Left colon (tissue), 2 donors: Measurements from ENCODE around the gene SH3D19. TPM values are rescaled to one million over a fixed set of nuclear protein-coding genes. Genes with fewer than 3 reads are reported as not detected.
"Not testable (repeated sequence)": the region's sequence is repeated elsewhere in the genome, so short reads cannot be mapped to it uniquely, and the experiment has no call there.

Source experiments
- ATAC-seq: fragments of 200-7000 bp; cut with Tn5 transposase; one replicate; pipeline ENCODE4 v1.9.1; 2020; ENCODE audit warnings: mild to moderate bottlenecking, moderate library complexity
- DNase-seq, 2 donors: peaks; one replicate each; pipeline ENCODE4 v3.0.0-alpha.2; 2020
- intact Hi-C, 2 donors: fragments of 100-400 bp; cut with DNase I in 1 of 2; cut with micrococcal nuclease in 1 of 2; formaldehyde crosslinking; loops; one replicate each; pipeline versions ENCODE4 v1.11.2 to v1.14.0; 2022; cut with DNase I, micrococcal nuclease
- total RNA-seq, 2 donors: library from RNA; stranded (reverse); fragmentation: NEBNext Ultra II Directional; extraction: Animal tissue kit (Norgen Biotek cat#: 25700); gene quantifications; one replicate each; pipeline ENCODE4 v1.2.1, GENCODE V29; 2021
- donor health status: DM: no; HTN: no; CAD: no.
- donor health status: DM: yes; HTN: yes; CAD: no.

The SH3D19 gene
- total RNA-seq, 2 donors from 2014 or later, result 114 to 119 TPM

- ATAC-seq, result no peak
- intact Hi-C loops, result no loop called here
- DNase-seq, result no peak
Measured at GRCh38 chr4:151246742-151247141, 78.7 kb downstream of the SH3D19 start.

GRCh38 chr4:151242305-151242704, 83.1 kb downstream of the SH3D19 start:
- no peak for DNase-seq
- ATAC-seq, result no peak
- intact Hi-C loops, result no loop called here

GRCh38 chr4:151239608-151240007, 85.8 kb downstream of the SH3D19 start:
- DNase-seq (no peak), ATAC-seq (no peak)
- intact Hi-C loops, result no loop called here

GRCh38 chr4:151238477-151238876, 86.9 kb downstream of the SH3D19 start:
- ATAC-seq (no peak), DNase-seq (no peak)
- intact Hi-C loops, result no loop called here

- no peak for ATAC-seq
- DNase-seq, result no peak
- intact Hi-C loops, result no loop called here
Measured at GRCh38 chr4:151236036-151236435, 89.4 kb downstream of the SH3D19 start.

- ATAC-seq, DNase-seq, intact Hi-C loops: not testable (repeated sequence)
Measured at GRCh38 chr4:151235373-151235772, 90.0 kb downstream of the SH3D19 start.

GRCh38 chr4:151233600-151233999, 91.8 kb downstream of the SH3D19 start:
- ATAC-seq (no peak), DNase-seq (no peak)
- intact Hi-C loops, result no loop called here

GRCh38 chr4:151231915-151232595, 93.3 kb downstream of the SH3D19 start:
- ATAC-seq, result no peak
- intact Hi-C loops, result no loop called here
- no peak for DNase-seq

- no peak for DNase-seq
- intact Hi-C loops, result no loop called here
- no peak for ATAC-seq
Measured at GRCh38 chr4:151228189-151229119, 97.0 kb downstream of the SH3D19 start.

- ATAC-seq (no peak), DNase-seq (peak in 1 of 2 donors; percentile 9)
- intact Hi-C loops, result no loop called here
Measured at GRCh38 chr4:151227731-151228130, 97.7 kb downstream of the SH3D19 start.

GRCh38 chr4:151227172-151227571, 98.2 kb downstream of the SH3D19 start:
- intact Hi-C loops, result no loop called here
- ATAC-seq (no peak), DNase-seq (no peak)

GRCh38 chr4:151226004-151226932, 99.1 kb downstream of the SH3D19 start:
- DNase-seq (no peak), ATAC-seq (no peak)
- intact Hi-C loops, result no loop called here

- DNase-seq (no peak), ATAC-seq (no peak)
- intact Hi-C loops, result no loop called here
Measured at GRCh38 chr4:151223465-151223864, 101.9 kb downstream of the SH3D19 start.

- intact Hi-C loops, result no loop called here
- ATAC-seq, result no peak
- DNase-seq, result no peak
Measured at GRCh38 chr4:151219948-151220347, 105.5 kb downstream of the SH3D19 start.

GRCh38 chr4:151219091-151219490, 106.3 kb downstream of the SH3D19 start:
- intact Hi-C loops, result no loop called here
- DNase-seq, result no peak
- no peak for ATAC-seq

- DNase-seq (no peak), ATAC-seq (no peak)
- intact Hi-C loops, result no loop called here
Measured at GRCh38 chr4:151218343-151218742, 107.1 kb downstream of the SH3D19 start.

- DNase-seq (no peak), ATAC-seq (no peak)
- intact Hi-C loops, result no loop called here
Measured at GRCh38 chr4:151217326-151217725, 108.1 kb downstream of the SH3D19 start.

- DNase-seq (no peak), ATAC-seq (no peak)
- intact Hi-C loops, result no loop called here
Measured at GRCh38 chr4:151215295-151215694, 110.1 kb downstream of the SH3D19 start.

- intact Hi-C loops, result no loop called here
- ATAC-seq (peak; percentile 41), DNase-seq (no peak)
Measured at GRCh38 chr4:151207868-151208267, 117.5 kb downstream of the SH3D19 start.
